NB4 (cell line): ENCODE measurements around the gene CREB5.

ENCODE experiments used
- MAX ChIP-seq: IDR thresholded peaks from 2 replicates; pipeline ENCODE4 v1.6.1; 2011; ENCODE audit warnings: low read depth, low read length
- TF ChIP-seq, protein P1 (sequence below): IDR thresholded peaks from one replicate; pipeline ENCODE4 v1.5.1; 2012; ENCODE audit warnings: low read depth, low read length

GRCh38 chr7:28841766-28842165 lies 429.4 kb downstream of the CREB5 start:
- TF ChIP-seq, protein P1, sequence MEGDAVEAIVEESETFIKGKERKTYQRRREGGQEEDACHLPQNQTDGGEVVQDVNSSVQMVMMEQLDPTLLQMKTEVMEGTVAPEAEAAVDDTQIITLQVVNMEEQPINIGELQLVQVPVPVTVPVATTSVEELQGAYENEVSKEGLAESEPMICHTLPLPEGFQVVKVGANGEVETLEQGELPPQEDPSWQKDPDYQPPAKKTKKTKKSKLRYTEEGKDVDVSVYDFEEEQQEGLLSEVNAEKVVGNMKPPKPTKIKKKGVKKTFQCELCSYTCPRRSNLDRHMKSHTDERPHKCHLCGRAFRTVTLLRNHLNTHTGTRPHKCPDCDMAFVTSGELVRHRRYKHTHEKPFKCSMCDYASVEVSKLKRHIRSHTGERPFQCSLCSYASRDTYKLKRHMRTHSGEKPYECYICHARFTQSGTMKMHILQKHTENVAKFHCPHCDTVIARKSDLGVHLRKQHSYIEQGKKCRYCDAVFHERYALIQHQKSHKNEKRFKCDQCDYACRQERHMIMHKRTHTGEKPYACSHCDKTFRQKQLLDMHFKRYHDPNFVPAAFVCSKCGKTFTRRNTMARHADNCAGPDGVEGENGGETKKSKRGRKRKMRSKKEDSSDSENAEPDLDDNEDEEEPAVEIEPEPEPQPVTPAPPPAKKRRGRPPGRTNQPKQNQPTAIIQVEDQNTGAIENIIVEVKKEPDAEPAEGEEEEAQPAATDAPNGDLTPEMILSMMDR = no peak
- TF ChIP-seq MAX = no peak
